Mesendoderm (in vitro differentiated cells): ENCODE measurements around the gene CTAG1B.

Experiments
- DNase-seq: peaks from one replicate; pipeline ENCODE4 v3.0.0; 2013
- H2AK5ac ChIP-seq: 2 replicates; pipeline ENCODE4 v1.6.1; 2013; ENCODE audit warnings: low read length, inconsistent platforms
- H2BK120ac ChIP-seq: 2 replicates; pipeline ENCODE4 v1.6.1; 2013; ENCODE audit warnings: low read depth, mild to moderate bottlenecking, low read length, moderate library complexity, mixed read lengths
- H2BK15ac ChIP-seq: replicated peaks from 2 replicates; pipeline ENCODE4 v1.6.1; 2013; ENCODE audit warnings: low read depth, mild to moderate bottlenecking, moderate library complexity
- H2BK5ac ChIP-seq: 2 replicates; pipeline ENCODE4 v1.6.1; 2013; ENCODE audit warnings: low read length, inconsistent platforms
- H3K18ac ChIP-seq: 2 replicates; pipeline ENCODE4 v1.6.1; 2013; ENCODE audit warnings: mild to moderate bottlenecking, low read length, mixed read lengths
- H3K23ac ChIP-seq: one replicate; pipeline ENCODE4 v1.6.1; 2013; ENCODE audit warnings: low read length
- H3K27ac ChIP-seq: 2 replicates; pipeline ENCODE4 v1.5.1; 2013; ENCODE audit warnings: low read depth, mild to moderate bottlenecking, inconsistent platforms, low read length, moderate library complexity
- H3K27me3 ChIP-seq: 2 replicates; pipeline ENCODE4 v1.6.1; 2013; ENCODE audit warnings: low read length, control low read depth, mild to moderate bottlenecking, inconsistent platforms; ENCODE audit not compliant: insufficient read depth, poor library complexity
- H3K36me3 ChIP-seq: 2 replicates; pipeline ENCODE4 v1.6.1; 2013; ENCODE audit warnings: low read length, inconsistent platforms; ENCODE audit not compliant: control insufficient read depth, insufficient read depth
- H3K4ac ChIP-seq: one replicate; pipeline ENCODE4 v1.6.1; 2013; ENCODE audit warnings: low read depth, mild to moderate bottlenecking, low read length, moderate library complexity
- H3K4me1 ChIP-seq: 2 replicates; pipeline ENCODE4 v1.6.1; 2013; ENCODE audit warnings: low read depth, low read length, inconsistent platforms; ENCODE audit not compliant: control insufficient read depth
- H3K4me2 ChIP-seq: 2 replicates; pipeline ENCODE4 v1.6.1; 2013; ENCODE audit warnings: low read length
- H3K4me3 ChIP-seq: 2 replicates; pipeline ENCODE4 v1.5.1; 2013; ENCODE audit warnings: mild to moderate bottlenecking, low read length
- H3K56ac ChIP-seq: one replicate; pipeline ENCODE4 v1.6.1; 2013; ENCODE audit warnings: low read length
- H3K79me1 ChIP-seq: 2 replicates; pipeline ENCODE4 v1.6.1; 2013; ENCODE audit warnings: low read length, inconsistent platforms
- H3K79me2 ChIP-seq: 2 replicates; pipeline ENCODE4 v1.6.1; 2013; ENCODE audit warnings: mild to moderate bottlenecking, low read length; ENCODE audit not compliant: control insufficient read depth, insufficient read depth
- H3K9ac ChIP-seq: 2 replicates; pipeline ENCODE4 v1.6.1; 2013; ENCODE audit warnings: low read length, inconsistent platforms
- H4K5ac ChIP-seq: one replicate; pipeline ENCODE4 v1.6.1; 2013; ENCODE audit warnings: low read length
- H4K8ac ChIP-seq: one replicate; pipeline ENCODE4 v1.6.1; 2013; ENCODE audit warnings: low read depth, mild to moderate bottlenecking, control low read depth, low read length, moderate library complexity
- WGBS: extraction: QIAGEN DNeasy Blood & Tissue Kit; methylation state at CpG from one replicate; pipeline ENCODE4 v1.1.7; 2013; ENCODE audit warnings: low lambda C conversion rate, missing lambda C conversion rate; ENCODE audit not compliant: insufficient coverage; ENCODE audit errors: extremely low coverage; 5-methylcytosine and 5-hydroxymethylcytosine counted together

CTAG1B gene

DNA sequence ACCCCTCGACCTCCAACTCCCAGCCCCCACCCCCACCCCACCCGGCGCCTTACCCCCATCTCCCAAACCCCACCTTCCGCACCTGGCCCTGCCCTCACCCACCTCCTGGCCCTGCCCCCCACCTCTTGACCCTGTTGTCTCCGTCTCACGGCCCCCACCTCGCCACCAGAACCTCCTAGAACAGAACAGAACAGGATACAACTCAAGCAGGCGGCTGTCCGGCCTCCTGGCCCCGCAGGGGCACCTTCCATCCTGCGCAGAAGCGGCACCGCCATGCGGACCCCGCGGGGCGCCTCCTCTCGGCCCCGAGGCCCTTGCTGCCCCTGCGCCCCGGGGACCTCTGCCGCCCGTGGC, 33.9 kb upstream of the CTAG1B start:
- H3K4ac ChIP-seq = no peak overlapping the region
- no CpG with 5 or more reads among the region's 23 CpGs for WGBS

DNA sequence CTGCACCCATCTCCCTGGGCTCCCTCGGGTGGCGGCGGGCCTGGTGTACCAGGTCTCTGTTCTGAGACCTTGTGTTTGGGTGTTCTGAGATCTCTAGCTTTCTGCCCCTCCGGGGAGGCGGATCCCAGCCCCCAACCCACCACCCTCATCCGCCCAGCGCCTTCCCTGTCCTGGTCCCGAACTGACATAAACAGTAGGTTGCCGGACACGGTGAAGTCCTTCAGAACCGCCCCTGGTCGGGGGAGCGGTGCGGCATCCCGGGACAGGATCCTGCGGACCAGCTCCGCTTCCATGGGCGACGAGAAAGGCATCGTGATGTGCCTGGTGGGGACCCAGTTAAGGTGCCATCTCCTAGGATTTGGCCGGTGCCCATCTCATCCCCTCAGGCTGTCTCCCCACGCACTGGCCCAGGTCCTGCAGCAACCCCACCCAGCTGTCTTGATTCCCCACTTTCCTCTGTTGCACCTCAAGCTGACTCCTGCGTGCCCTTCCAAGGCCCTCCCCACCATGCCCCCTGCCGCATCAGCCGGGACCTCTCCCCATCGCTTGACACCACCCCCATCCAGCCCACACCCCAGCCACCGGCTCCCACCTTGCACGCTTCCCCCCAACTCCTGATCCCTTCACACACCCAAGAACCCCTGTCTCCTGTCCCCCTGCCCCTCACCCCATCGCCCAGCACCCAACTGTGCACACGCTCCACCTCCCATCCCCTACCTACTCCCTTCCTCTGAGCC, 33.4 kb upstream of the CTAG1B start:
- Histone ChIP-seq H3K27me3 (no peaks in the 10 kb centered on the region), H2BK120ac (no peak overlapping the region), H2BK15ac (no peak overlapping the region), H3K9ac (no peak overlapping the region), H3K79me1 (no peaks in the 10 kb centered on the region), H4K8ac (no peak overlapping the region), H2AK5ac (no peak overlapping the region), H2BK5ac (no peak overlapping the region), H3K4me3 (no peak overlapping the region), H3K18ac (no peak overlapping the region), H3K36me3 (no peaks in the 10 kb centered on the region), H3K27ac (no peak overlapping the region), H3K4me1 (no peaks in the 10 kb centered on the region), H3K56ac (no peak overlapping the region), H3K4ac (no peak overlapping the region), H3K79me2 (no peaks in the 10 kb centered on the region), H3K23ac (no peak overlapping the region), H4K5ac (no peak overlapping the region), H3K4me2 (no peak overlapping the region)
- no CpG with 5 or more reads among the region's 30 CpGs for WGBS
- no peak for DNase-seq

More for the DNA sequence above, 33.9 kb upstream of the CTAG1B start:
- Histone ChIP-seq H2AK5ac (no peak overlapping the region), H4K5ac (no peak overlapping the region), H3K27me3 (no peaks in the 10 kb centered on the region), H3K27ac (no peak overlapping the region), H2BK15ac (no peak overlapping the region), H3K18ac (no peak overlapping the region), H3K4me3 (no peak overlapping the region), H2BK120ac (no peak overlapping the region), H2BK5ac (no peak overlapping the region), H4K8ac (no peak overlapping the region), H3K4me2 (no peak overlapping the region), H3K4me1 (no peaks in the 10 kb centered on the region), H3K56ac (no peak overlapping the region), H3K79me2 (no peaks in the 10 kb centered on the region), H3K9ac (no peak overlapping the region), H3K23ac (no peak overlapping the region), H3K79me1 (no peaks in the 10 kb centered on the region), H3K36me3 (no peaks in the 10 kb centered on the region)
- no peak for DNase-seq

DNA sequence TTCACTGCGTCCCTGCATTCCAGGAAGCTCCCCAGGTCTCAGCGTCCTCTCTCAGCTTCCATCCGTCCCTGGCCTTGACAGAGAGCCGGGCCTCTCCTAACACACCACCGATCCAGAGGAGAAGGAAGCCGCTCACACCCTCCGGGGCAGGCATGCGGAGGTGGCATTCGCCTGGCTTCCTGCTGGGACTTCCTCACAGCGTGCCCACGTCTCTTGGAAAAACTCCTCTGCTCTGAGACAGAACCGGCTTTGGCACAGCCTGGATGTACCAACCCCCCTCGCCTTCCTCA, 31.1 kb upstream of the CTAG1B start:
- Histone ChIP-seq H3K4me3 (no peak overlapping the region), H3K27ac (no peak overlapping the region), H3K4me1 (no peaks in the 10 kb centered on the region), H3K36me3 (no peaks in the 10 kb centered on the region), H3K18ac (no peak overlapping the region), H4K8ac (no peak overlapping the region), H3K4me2 (no peak overlapping the region), H2AK5ac (no peak overlapping the region), H2BK120ac (no peak overlapping the region), H4K5ac (no peak overlapping the region), H3K79me1 (no peaks in the 10 kb centered on the region), H3K4ac (no peak overlapping the region), H3K9ac (no peak overlapping the region), H3K23ac (no peak overlapping the region), H2BK15ac (no peak overlapping the region), H3K79me2 (no peaks in the 10 kb centered on the region), H3K27me3 (no peaks in the 10 kb centered on the region), H2BK5ac (no peak overlapping the region), H3K56ac (no peak overlapping the region)
- WGBS = no CpG with 5 or more reads among the region's 13 CpGs
- no peak for DNase-seq

DNA sequence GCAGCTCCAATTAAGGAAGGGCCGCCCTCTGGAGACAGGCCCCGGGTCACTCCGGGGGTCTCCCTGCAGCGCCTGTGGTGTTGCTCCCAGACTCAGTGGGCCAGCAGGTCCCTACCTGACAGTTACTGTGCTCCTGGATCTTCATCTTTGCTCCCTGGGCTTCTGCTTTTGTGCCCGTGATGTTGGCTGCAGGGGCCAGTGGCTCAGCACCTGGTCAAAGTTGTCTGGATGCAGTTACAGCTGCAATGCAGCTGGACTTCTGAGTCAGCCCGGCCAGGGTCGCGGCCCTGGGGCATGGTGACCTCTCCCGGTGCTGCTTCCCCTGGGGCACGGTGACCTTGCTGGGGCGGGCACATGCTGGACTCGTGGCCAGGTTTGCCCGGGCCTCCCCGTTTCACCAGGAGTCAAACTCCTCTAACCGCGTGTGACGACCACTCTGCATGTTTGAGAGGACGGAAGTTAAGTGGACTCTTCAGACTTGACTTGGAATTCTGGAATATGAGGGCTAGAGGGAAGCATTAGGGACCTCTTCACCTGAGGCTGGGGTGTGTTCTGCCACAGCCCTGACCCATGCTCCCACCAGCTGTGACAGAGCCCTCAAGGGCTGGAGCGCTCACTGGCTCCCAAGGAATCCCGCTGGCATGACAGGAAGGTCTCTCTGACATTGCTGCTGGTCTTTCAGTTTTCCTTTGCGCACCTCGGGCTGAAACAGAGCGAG, 30.6 kb upstream of the CTAG1B start:
- Histone ChIP-seq H3K27me3 (no peaks in the 10 kb centered on the region), H2BK15ac (no peak overlapping the region), H3K79me1 (no peaks in the 10 kb centered on the region), H3K79me2 (no peaks in the 10 kb centered on the region), H3K23ac (no peak overlapping the region), H3K4ac (no peak overlapping the region), H3K27ac (no peak overlapping the region), H3K9ac (no peak overlapping the region), H2BK120ac (no peak overlapping the region), H3K4me3 (no peak overlapping the region), H2BK5ac (no peak overlapping the region), H3K4me1 (no peaks in the 10 kb centered on the region), H3K36me3 (no peaks in the 10 kb centered on the region), H3K18ac (no peak overlapping the region), H3K56ac (no peak overlapping the region), H4K5ac (no peak overlapping the region), H3K4me2 (no peak overlapping the region), H2AK5ac (no peak overlapping the region), H4K8ac (no peak overlapping the region)
- no CpG with 5 or more reads among the region's 23 CpGs for WGBS
- no peak for DNase-seq

DNA sequence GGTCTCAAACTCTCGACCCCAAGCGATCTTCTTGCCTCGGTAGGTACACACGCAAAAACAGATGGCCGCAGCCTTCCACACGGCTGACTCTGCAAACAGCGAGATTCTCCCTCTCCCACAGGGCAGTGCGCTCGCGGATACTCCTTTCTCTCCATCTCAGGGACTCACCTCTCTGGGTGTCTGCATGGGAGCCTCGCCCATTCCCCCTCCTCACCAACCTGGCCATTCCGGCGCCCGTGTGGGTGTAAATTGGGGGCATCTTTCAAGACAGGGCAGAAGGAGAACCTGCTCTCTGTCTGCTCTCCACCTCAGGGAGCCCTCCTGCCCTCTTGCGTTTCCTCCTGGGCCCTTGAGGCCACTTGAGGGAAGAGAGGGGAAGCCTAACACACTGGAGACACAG, 29.8 kb upstream of the CTAG1B start:
- Histone ChIP-seq H4K8ac (no peak overlapping the region), H3K18ac (no peak overlapping the region), H3K79me2 (no peaks in the 10 kb centered on the region), H2AK5ac (no peak overlapping the region), H3K4me3 (no peak overlapping the region), H3K79me1 (no peaks in the 10 kb centered on the region), H2BK15ac (no peak overlapping the region), H3K4ac (no peak overlapping the region), H3K27me3 (no peaks in the 10 kb centered on the region), H3K4me2 (no peak overlapping the region), H3K9ac (no peak overlapping the region), H3K56ac (no peak overlapping the region), H2BK120ac (no peak overlapping the region), H4K5ac (no peak overlapping the region), H3K36me3 (no peaks in the 10 kb centered on the region), H3K23ac (no peak overlapping the region), H3K27ac (no peak overlapping the region), H2BK5ac (no peak overlapping the region), H3K4me1 (no peaks in the 10 kb centered on the region)
- DNase-seq = no peak
- WGBS = no CpG with 5 or more reads among the region's 15 CpGs
